ENCODE measurements around the gene ZNF180.
A peak's percentile ranks its signal among the peaks of the same experiment; 100 is the strongest.
"Not testable (repeated sequence)": the region's sequence is repeated elsewhere in the genome, so short reads cannot be mapped to it uniquely, and the experiment has no call there.

ZNF180 gene

DNA sequence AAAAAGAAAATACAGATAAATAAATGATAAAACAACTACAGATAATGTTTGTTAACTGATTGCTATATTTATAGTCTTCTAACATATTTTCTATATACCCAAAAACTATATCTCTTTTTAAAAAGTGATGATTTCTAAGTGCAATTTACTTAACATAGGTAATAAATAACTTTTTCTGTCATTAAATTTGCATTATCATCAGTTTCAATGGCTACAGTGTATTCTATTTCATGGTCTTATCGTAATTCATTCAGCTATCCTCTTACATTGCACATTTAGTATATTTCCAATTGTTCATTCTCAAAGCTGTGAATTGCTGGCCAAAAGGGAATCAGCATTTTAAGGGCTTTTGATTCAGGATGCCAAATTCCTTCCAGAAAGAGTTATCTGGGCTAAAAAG is 3.6 kb downstream of the ZNF180 start:
- DNase-seq, result no peak

DNA sequence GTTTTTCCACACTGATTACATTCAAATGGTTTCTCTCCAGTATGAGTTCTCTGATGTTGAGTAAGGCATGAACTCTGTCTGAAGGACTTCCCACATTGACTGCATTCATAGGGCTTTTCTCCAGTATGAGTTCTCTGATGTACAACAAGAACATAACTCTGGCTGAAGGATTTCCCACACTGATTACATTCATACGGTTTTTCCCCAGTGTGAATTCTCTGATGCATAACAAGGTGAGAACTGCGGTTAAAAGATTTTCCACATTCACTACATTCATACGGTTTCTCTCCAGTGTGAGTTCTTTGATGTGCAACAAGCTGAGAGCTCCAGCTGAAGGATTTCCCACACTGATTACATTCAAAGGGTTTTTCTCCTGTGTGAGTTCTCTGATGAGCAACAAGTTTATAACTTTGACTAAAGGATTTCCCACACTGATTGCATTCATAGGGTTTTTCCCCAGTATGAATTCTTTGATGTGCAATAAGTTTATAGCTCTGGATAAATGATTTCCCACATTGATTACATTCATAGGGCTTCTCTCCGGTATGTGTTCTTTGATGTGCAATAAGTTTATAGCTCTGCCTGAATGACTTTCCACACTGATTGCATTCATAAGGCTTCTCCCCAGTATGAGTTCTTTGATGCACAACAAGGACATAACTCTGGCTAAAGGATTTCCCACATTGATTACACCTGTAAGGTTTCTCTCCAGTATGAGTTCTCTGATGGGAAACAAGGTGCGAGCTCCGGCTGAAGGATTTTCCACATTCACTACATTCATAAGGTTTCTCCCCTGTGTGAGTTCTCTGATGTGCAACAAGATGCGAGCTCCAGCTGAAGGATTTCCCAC is 23.5 kb downstream of the ZNF180 start:
- peak in 1 of 2 experiments; percentile 37 for DNase-seq

DNA sequence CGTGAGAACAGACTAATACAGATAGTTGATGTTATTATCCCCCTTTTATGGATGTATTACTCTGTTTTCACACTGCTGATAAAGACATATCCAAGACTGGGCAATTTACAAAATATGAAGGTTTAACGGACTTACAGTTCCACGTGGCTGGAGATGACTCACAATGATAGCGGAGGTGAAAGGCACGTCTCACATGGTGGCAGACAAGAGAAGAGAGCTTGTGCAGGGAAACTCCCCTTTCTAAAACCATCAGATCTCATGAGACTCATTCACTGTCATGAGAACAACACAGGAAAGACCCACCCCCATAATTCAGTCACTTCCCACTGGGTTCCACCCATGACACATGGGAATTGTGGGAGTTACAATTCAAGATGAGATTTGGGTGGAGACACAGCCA is 31.6 kb downstream of the ZNF180 start:
- DNase-seq, result not testable (repeated sequence)

DNA sequence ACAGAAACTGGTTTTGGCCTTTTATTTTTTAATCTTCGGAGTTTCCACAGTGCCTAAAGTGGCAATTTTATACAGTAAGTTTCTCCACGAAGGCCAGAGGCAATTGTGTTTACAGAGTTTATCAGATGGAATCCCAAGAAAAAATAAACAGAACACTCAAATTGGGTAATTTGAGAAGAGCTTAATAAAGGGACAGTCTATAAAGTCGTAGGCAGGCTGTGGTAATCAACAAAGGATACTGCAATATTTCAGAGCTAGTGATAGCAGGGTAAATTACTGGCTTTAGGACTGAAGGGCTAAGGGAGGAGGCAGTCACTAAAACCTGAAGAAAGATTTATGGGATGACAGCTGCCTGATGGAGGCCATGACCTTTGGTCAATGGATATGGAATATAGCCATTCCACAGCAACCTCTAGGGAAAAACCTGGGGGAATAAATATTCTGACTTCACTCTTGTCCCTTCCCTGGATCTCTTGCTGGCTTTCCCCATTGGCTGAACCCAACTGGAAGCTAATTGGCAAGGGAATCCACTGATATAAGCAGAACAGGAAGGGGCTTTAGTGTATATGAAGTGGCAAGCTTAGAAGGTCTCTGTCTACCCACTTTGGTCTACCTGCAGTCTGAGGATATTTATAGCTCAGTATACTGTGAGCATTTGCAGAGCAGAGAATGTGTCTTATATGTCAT is 37.6 kb downstream of the ZNF180 start:
- DNase-seq, result not testable (repeated sequence)

- DNase-seq, result not testable (repeated sequence)
Observed at GRCh38 chr19:44456016-44456415, 44.3 kb downstream of the ZNF180 start.

DNA sequence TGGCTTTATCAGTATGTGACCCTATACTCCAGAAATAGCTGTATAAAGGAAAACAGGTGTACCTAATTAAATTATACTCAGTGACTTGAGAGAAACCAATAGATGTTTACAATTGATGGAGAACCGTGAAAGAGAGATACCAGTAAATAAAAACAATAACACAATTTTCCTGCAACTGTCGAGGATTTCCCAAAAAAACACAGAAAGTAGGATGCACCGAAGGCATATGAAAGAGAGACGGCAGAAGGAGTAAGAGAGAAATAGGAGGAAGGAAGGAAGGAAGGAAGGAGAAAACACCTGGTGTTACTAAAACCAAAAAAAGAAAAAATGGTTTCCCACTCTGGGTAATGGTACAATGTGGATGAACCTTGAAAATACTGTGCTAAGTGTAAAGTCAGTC is 45.2 kb downstream of the ZNF180 start:
- DNase-seq, result no peak

- DNase-seq, result no peak
Observed at GRCh38 chr19:44452367-44452766, 48.0 kb downstream of the ZNF180 start.

- no peak for DNase-seq
Observed at GRCh38 chr19:44451687-44452086, 48.6 kb downstream of the ZNF180 start.

DNA sequence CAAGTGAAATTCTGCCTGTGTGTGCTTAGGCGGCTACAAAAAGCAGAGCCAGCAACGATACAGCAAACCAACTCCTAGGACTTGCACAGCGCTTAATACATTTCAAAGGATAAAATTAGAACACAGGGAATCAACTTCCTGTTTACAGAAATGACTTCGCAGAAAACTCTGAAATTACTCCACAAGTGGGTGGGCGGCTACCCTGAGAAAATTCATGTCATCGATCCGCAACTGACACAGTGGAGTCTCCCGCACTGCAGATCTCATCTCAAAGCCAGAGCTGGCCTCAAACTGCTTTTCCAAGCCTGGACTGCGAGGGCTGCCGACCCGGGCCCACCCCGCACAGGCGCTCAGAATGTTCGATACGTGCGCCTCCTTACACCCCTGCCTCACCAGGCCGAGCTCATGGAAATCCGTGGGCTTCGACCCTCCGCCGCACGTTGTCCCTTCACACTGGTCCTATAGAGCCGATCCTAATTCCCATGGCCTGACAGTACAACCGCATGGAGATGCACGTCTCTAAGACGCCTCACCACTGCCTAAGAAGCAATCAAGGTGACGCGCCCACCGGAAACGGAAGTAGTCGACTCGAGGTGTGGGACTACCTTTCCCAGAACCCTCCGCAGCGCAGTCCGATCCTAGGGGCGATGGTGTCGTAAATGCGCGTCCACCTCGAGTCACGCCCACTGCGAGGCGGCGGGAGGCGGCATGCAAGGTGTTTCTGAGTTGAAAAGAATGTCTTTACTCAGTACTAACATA is 52.2 kb downstream of the ZNF180 start, which contains the start of gene ZNF229:
Gene ZNF229, minus strand, starts transcription at position 557 of the 759 bp plus-strand sequence. CDS start 5,625 bp downstream, outside the sequence.
- DNase-seq, result peak; percentile 89 to 95

- DNase-seq, result no peak
Observed at GRCh38 chr19:44438441-44438840, 61.9 kb downstream of the ZNF180 start.

DNA sequence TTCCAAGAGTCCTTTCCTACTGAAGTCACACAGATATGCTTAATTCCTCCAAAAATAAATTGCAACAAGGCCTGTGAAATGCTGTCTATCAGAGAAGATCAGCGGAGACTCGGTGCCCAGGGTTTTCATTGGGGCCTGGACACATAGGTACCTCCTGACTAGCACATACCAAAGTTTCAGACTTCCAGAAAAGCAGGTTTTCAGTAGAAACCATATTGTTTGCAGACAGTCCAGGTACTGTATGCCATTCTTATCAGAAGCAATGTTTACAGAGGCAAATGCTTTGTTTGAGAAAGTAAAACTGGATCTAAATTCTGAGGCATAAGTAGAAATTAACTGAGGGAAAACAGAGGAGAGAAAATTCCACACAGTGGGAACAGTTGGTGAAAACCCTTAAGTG is 64.9 kb downstream of the ZNF180 start:
- no peak for DNase-seq

DNA sequence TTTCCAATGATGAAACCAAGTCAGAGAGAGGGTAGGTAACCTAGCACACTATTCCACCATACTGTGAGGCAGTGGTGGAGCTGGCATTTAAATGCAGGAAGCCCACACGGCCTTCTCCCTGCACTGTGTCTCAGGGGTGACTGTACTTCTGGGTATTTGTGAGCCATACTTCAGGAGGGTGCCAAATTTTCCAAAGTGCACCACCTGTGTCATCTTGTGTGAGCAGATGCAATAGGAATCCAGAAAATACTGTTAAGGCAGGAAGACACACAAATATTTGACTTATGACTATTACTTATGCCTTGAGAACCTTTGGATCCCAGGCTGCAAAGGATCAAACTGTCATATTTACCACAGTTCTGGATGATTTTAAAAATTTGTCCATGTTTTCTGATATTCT is 69.4 kb downstream of the ZNF180 start:
- DNase-seq, result no peak
